ENCODE data around the gene GADL1. TPM values are rescaled to one million over a fixed set of nuclear protein-coding genes. Genes with fewer than 3 reads are reported as not detected.

The GADL1 gene
- polyA plus RNA-seq, 2 of the 4 experiments (the other 2 are of a cell fraction) = not detected

- POLR2A ChIA-PET = interaction anchor here (1.1 to 1.4 kb wide), 2 partner anchors 32 to 780 kb away, joined by 3 to 5 read pairs; partner anchors contain the start of gene STT3B
- FAIRE-seq (no peak), DNase-seq (ENCODE audit: low read depth in 1 of 2, low spot score in 1 of 2) (peak; percentile 36 to 60), ATAC-seq (peak; percentile 81 to 88)
- Histone ChIP-seq H3K4me2 (peak overlapping the region; percentile 71), H3K9me3 (no peaks in the 10 kb centered on the region), H3K4me1 (peaks cover 39% of the 10 kb centered on the region), H3K4me3 (no peak overlapping the region), H3K27ac (peak overlapping the region; percentile 52 to 69)
- WGBS (ENCODE audit: missing lambda C conversion rate) = 7% methylated on average over 4 of the region's 4 CpGs
- CTCF ChIA-PET = interaction anchor here (0.8 to 3.9 kb wide), 5 partner anchors 15 to 1899 kb away, joined by 3 to 15 read pairs (median 3); no protein-coding TSS in a partner anchor
- TF ChIP-seq MAFK (IDR thresholded peaks at IDR 0.05; ENCODE audit: partially characterized antibody) (no peak), HOXA7 (CRISPR knock-in tag; IDR thresholded peaks at IDR 0.05) (no peak), RNF2 (IDR thresholded peaks at IDR 0.05; ENCODE audit: borderline replicate concordance, low read depth) (no peak), BCL3 (IDR thresholded peaks at IDR 0.05) (no peak), FOXS1 (CRISPR knock-in tag; IDR thresholded peaks at IDR 0.05) (no peak), RAD21 (conservative IDR thresholded peaks at IDR 0.05 in 1 of 2, IDR thresholded peaks at IDR 0.05 in 1 of 2) (no peak), E2F6 (IDR thresholded peaks at IDR 0.05; ENCODE audit: borderline replicate concordance, low read depth) (no peak), RCOR1 (IDR thresholded peaks at IDR 0.05; ENCODE audit: low read depth, low read length) (no peak), FOSB (CRISPR knock-in tag; IDR thresholded peaks at IDR 0.05) (no peak), RFX5 (IDR thresholded peaks at IDR 0.05) (no peak), ZC3H11A (IDR thresholded peaks at IDR 0.05) (no peak), ZSCAN20 (CRISPR knock-in tag; IDR thresholded peaks at IDR 0.05) (no peak), JUN (IDR thresholded peaks at IDR 0.05) (no peak), CEBPB (IDR thresholded peaks at IDR 0.05) (peak; percentile 85 to 91), CHD4 (IDR thresholded peaks at IDR 0.05; ENCODE audit: borderline replicate concordance) (no peak), NPAS2 (CRISPR knock-in tag; IDR thresholded peaks at IDR 0.05; ENCODE audit: borderline replicate concordance) (no peak), HOXB13 (CRISPR knock-in tag; IDR thresholded peaks at IDR 0.05; ENCODE audit: low read depth) (no peak), EP300 (IDR thresholded peaks at IDR 0.05) (no peak), MYC (IDR thresholded peaks at IDR 0.05; ENCODE audit: borderline replicate concordance, low read length) (0 out of 2 replicates have a peak, but pooled peaks have one; percentile 63), FOSL2 (IDR thresholded peaks at IDR 0.05) (peak; percentile 38; the same call in 1 of the 2 replicates), FOSL2 (CRISPR knock-in tag; IDR thresholded peaks at IDR 0.05) (peak; percentile 67), EHF (CRISPR knock-in tag; IDR thresholded peaks at IDR 0.05) (no peak), ZFP36 (IDR thresholded peaks at IDR 0.05; ENCODE audit: borderline replicate concordance, partially characterized antibody) (no peak), JUNB (IDR thresholded peaks at IDR 0.05) (peak; percentile 40; the same call in 1 of the 2 replicates), ESRRA (IDR thresholded peaks at IDR 0.05; ENCODE audit: borderline replicate concordance, low read length) (no peak), POLR2A (IDR thresholded peaks at IDR 0.05; ENCODE audit: low read length) (no peak), HEYL (CRISPR knock-in tag; IDR thresholded peaks at IDR 0.05) (no peak), GATA3 (IDR thresholded peaks at IDR 0.05; ENCODE audit: borderline replicate concordance) (peak; percentile 68; the same call in 1 of the 2 replicates), USF2 (IDR thresholded peaks at IDR 0.05) (no peak), EHMT2 (IDR thresholded peaks at IDR 0.05; ENCODE audit: low read depth) (no peak)
- TF ChIP-seq, protein P1, sequence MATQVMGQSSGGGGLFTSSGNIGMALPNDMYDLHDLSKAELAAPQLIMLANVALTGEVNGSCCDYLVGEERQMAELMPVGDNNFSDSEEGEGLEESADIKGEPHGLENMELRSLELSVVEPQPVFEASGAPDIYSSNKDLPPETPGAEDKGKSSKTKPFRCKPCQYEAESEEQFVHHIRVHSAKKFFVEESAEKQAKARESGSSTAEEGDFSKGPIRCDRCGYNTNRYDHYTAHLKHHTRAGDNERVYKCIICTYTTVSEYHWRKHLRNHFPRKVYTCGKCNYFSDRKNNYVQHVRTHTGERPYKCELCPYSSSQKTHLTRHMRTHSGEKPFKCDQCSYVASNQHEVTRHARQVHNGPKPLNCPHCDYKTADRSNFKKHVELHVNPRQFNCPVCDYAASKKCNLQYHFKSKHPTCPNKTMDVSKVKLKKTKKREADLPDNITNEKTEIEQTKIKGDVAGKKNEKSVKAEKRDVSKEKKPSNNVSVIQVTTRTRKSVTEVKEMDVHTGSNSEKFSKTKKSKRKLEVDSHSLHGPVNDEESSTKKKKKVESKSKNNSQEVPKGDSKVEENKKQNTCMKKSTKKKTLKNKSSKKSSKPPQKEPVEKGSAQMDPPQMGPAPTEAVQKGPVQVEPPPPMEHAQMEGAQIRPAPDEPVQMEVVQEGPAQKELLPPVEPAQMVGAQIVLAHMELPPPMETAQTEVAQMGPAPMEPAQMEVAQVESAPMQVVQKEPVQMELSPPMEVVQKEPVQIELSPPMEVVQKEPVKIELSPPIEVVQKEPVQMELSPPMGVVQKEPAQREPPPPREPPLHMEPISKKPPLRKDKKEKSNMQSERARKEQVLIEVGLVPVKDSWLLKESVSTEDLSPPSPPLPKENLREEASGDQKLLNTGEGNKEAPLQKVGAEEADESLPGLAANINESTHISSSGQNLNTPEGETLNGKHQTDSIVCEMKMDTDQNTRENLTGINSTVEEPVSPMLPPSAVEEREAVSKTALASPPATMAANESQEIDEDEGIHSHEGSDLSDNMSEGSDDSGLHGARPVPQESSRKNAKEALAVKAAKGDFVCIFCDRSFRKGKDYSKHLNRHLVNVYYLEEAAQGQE (IDR thresholded peaks at IDR 0.05) = no peak
These were observed 141.5 kb downstream of the GADL1 start for GRCh38 chr3:30752970-30753369.

All from A549 (cell line).